ENCODE data around the gene ELP4.

Gene ELP4

DNA sequence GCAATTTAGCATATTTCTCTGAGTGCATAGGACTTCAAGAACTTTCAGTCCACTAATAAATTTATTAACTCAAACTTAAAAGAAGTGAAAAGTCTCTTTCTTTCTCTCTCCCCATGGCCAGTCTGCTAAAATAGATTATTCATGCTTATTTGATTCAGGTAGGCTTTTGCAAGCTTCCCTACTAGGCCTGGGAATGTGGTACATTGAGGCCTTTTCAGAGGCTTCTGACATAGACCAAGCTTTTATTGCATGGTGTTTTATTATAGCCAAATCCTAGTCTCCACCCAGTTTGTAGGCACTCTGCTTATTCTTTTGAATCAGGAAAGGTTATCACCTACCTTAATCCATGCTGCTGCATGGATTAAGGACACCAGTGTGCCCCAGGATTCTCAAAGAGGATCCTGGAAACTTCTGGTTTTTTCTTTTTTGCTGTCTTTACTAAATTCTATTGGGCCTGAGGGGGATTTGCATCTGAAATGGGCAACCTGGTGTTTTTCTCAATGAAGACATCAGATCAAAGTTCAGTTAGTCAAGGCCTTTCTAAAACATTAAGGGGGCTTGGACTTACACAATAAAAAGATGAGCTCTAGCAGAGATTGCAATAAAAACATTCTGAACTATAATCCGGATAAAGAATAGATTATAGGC, 92.2 kb downstream of the ELP4 start:
- Histone ChIP-seq H3K9me3 (ENCODE audit: insufficient read depth, low read depth, low read length) (no peaks in the 10 kb centered on the region), H4K20me1 (ENCODE audit: insufficient read depth, low read length, poor library complexity, severe bottlenecking) (no peaks in the 10 kb centered on the region), H3K27me3 (ENCODE audit: insufficient read depth, low read length, poor library complexity, severe bottlenecking) (no peaks in the 10 kb centered on the region), H2AFZ (ENCODE audit: low read length) (no peak overlapping the region), H3K9me2 (replicated peaks; ENCODE audit: low read depth, low read length) (no peaks in the 10 kb centered on the region), H3K4me1 (ENCODE audit: insufficient read depth, low read length, poor library complexity, severe bottlenecking) (no peaks in the 10 kb centered on the region), H3K9ac (ENCODE audit: low read depth, low read length, poor library complexity, severe bottlenecking) (no peak overlapping the region), H3K36me3 (ENCODE audit: insufficient read depth, low read length) (peaks cover 3% of the 10 kb centered on the region; the same call in 1 of the 2 replicates), H3F3A (ENCODE audit: low read depth) (no peaks in the 10 kb centered on the region), H3K4me2 (ENCODE audit: low read depth, low read length, poor library complexity, severe bottlenecking) (no peak overlapping the region), H3K4me3 (ENCODE audit: low read length, poor library complexity, severe bottlenecking) (no peak overlapping the region), H3K79me2 (ENCODE audit: insufficient read depth, low read length) (no peaks in the 10 kb centered on the region)
- TF ChIP-seq, protein P1, sequence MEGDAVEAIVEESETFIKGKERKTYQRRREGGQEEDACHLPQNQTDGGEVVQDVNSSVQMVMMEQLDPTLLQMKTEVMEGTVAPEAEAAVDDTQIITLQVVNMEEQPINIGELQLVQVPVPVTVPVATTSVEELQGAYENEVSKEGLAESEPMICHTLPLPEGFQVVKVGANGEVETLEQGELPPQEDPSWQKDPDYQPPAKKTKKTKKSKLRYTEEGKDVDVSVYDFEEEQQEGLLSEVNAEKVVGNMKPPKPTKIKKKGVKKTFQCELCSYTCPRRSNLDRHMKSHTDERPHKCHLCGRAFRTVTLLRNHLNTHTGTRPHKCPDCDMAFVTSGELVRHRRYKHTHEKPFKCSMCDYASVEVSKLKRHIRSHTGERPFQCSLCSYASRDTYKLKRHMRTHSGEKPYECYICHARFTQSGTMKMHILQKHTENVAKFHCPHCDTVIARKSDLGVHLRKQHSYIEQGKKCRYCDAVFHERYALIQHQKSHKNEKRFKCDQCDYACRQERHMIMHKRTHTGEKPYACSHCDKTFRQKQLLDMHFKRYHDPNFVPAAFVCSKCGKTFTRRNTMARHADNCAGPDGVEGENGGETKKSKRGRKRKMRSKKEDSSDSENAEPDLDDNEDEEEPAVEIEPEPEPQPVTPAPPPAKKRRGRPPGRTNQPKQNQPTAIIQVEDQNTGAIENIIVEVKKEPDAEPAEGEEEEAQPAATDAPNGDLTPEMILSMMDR (conservative IDR thresholded peaks at IDR 0.05; ENCODE audit: low read length) = no peak
- no peak for TF ChIP-seq EZH2phosphoT487 (IDR thresholded peaks at IDR 0.05; ENCODE audit: borderline replicate concordance)

DNA sequence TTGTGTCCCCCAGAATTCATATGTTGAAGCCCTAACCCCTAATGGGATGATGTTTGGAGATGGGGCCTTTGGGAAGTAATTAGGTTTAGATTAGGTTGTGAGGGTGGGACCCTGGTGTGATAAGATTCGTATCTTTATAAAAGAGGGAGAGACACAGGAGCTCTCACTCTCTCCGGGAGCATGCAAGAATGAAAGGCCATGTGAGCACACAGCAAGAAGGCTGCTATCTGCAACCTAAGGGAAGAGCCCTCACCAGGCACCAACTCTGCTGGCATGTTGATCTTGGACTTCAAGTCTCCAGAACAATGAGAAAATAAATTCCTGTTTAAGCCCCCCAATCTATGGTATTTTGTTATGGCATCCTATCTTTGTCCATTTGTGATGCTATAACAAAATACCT, 97.3 kb downstream of the ELP4 start:
- peaks cover 4% of the 10 kb centered on the region for H3K4me1 ChIP-seq (ENCODE audit: insufficient read depth, low read length, poor library complexity, severe bottlenecking)
- no peak overlapping the region for H3K4me3 ChIP-seq (ENCODE audit: low read length, poor library complexity, severe bottlenecking)
- H3F3A ChIP-seq (ENCODE audit: low read depth) = no peaks in the 10 kb centered on the region
- no peaks in the 10 kb centered on the region for H3K36me3 ChIP-seq (ENCODE audit: insufficient read depth, low read length)
- no peaks in the 10 kb centered on the region for H4K20me1 ChIP-seq (ENCODE audit: insufficient read depth, low read length, poor library complexity, severe bottlenecking)
- H3K79me2 ChIP-seq (ENCODE audit: insufficient read depth, low read length) = no peaks in the 10 kb centered on the region
- no peak overlapping the region for H2AFZ ChIP-seq (ENCODE audit: low read length)
- H3K27me3 ChIP-seq (ENCODE audit: insufficient read depth, low read length, poor library complexity, severe bottlenecking) = no peaks in the 10 kb centered on the region
- no peaks in the 10 kb centered on the region for H3K9me2 ChIP-seq (replicated peaks; ENCODE audit: low read depth, low read length)
- no peak overlapping the region for H3K9ac ChIP-seq (ENCODE audit: low read depth, low read length, poor library complexity, severe bottlenecking)
- no peaks in the 10 kb centered on the region for H3K9me3 ChIP-seq (ENCODE audit: insufficient read depth, low read depth, low read length)
- H3K4me2 ChIP-seq (ENCODE audit: low read depth, low read length, poor library complexity, severe bottlenecking) = no peak overlapping the region
- TF ChIP-seq, protein P1 (conservative IDR thresholded peaks at IDR 0.05; ENCODE audit: low read length) = no peak
- no peak for TF ChIP-seq EZH2phosphoT487 (IDR thresholded peaks at IDR 0.05; ENCODE audit: borderline replicate concordance)

DNA sequence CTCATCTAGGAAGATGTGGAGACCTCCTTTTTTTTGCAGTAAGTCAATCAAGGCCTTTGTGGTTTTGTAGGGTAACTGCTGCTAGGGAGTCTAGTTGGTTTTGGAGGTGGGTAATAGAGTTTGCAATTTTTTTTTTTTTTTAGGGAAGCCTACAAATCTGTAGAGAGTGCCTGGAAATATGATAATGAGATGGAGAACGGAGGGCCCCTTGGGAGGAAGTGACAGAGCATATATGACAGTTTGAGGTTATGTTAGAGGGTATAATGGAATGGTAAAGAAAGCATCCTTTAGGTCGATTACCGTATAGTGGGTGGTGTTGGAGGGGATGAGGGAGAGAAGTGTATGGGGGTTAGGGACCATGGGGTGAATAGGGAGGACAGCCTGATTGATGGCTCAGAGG, 98.3 kb downstream of the ELP4 start:
- Histone ChIP-seq H4K20me1 (ENCODE audit: insufficient read depth, low read length, poor library complexity, severe bottlenecking) (no peaks in the 10 kb centered on the region), H3K27me3 (ENCODE audit: insufficient read depth, low read length, poor library complexity, severe bottlenecking) (no peaks in the 10 kb centered on the region), H3F3A (ENCODE audit: low read depth) (no peaks in the 10 kb centered on the region), H3K4me2 (ENCODE audit: low read depth, low read length, poor library complexity, severe bottlenecking) (no peak overlapping the region), H3K4me1 (ENCODE audit: insufficient read depth, low read length, poor library complexity, severe bottlenecking) (peaks cover 4% of the 10 kb centered on the region), H3K4me3 (ENCODE audit: low read length, poor library complexity, severe bottlenecking) (no peak overlapping the region), H3K9me3 (ENCODE audit: insufficient read depth, low read depth, low read length) (no peaks in the 10 kb centered on the region), H3K9ac (ENCODE audit: low read depth, low read length, poor library complexity, severe bottlenecking) (no peak overlapping the region), H3K79me2 (ENCODE audit: insufficient read depth, low read length) (no peaks in the 10 kb centered on the region), H2AFZ (ENCODE audit: low read length) (no peak overlapping the region), H3K9me2 (replicated peaks; ENCODE audit: low read depth, low read length) (no peaks in the 10 kb centered on the region), H3K36me3 (ENCODE audit: insufficient read depth, low read length) (no peaks in the 10 kb centered on the region)
- TF ChIP-seq, protein P1 (conservative IDR thresholded peaks at IDR 0.05; ENCODE audit: low read length) = no peak
- no peak for TF ChIP-seq EZH2phosphoT487 (IDR thresholded peaks at IDR 0.05; ENCODE audit: borderline replicate concordance)
